GM10248 (cell line): ENCODE measurements around the gene VWF.

Experiments used
- CTCF ChIA-PET: fragments of 300-600 bp; sonication (Branson Sonifier 250); formaldehyde crosslinking; extraction: SDS; loops from one replicate; lab custom pipeline; 2021; ENCODE audit warnings: antibody characterized with exemption; lab: Yijun Ruan, JAX
- POLR2A ChIA-PET: fragments of 350-650 bp; sonication (Branson Sonifier 250); formaldehyde crosslinking; extraction: SDS; loops from one replicate; lab custom pipeline; 2020; ENCODE audit warnings: antibody characterized with exemption; lab: Yijun Ruan, JAX
- DNase-seq: peaks from one replicate; pipeline ENCODE4 v3.0.0; 2012; ENCODE audit errors: extremely low spot score
- CTCF ChIP-seq: IDR thresholded peaks from 2 replicates; pipeline ENCODE4 v1.5.1; 2012; ENCODE audit warnings: mild to moderate bottlenecking, low read depth; ENCODE audit errors: extremely low read depth, missing control alignments, control extremely low read depth

Gene VWF

DNA sequence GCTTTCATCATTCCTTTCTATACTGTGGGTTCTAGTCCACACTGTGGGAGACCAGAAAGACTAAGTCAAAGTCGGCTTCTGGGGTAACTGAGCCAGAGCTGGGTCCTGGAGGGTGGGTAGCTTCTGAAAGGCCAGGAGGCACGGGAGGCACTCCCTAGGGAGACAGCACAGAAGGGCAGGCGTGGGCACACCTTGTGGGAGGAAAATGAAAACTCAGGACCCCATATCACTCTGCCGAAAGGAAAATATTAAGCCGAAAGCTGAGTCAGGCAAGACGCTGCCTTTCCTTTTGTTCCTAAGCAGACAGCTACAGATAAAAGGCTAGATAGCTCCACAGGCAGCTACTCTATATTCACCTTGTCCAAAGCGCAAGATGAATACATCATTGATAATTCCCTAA, 200.1 kb downstream of the VWF start:
- ChIA-PET POLR2A (no interaction called here), CTCF (no interaction called here)
- no peak for TF ChIP-seq CTCF
- no peak for DNase-seq

- DNase-seq, result no peak
- CTCF ChIA-PET, result no interaction called here
- TF ChIP-seq CTCF, result no peak
- POLR2A ChIA-PET, result no interaction called here
Observed at GRCh38 chr12:5923751-5924150, 200.7 kb downstream of the VWF start.

- TF ChIP-seq CTCF, result no peak
- ChIA-PET CTCF (no interaction called here), POLR2A (no interaction called here)
- DNase-seq, result no peak
Observed at GRCh38 chr12:5923043-5923605, 201.3 kb downstream of the VWF start.

DNA sequence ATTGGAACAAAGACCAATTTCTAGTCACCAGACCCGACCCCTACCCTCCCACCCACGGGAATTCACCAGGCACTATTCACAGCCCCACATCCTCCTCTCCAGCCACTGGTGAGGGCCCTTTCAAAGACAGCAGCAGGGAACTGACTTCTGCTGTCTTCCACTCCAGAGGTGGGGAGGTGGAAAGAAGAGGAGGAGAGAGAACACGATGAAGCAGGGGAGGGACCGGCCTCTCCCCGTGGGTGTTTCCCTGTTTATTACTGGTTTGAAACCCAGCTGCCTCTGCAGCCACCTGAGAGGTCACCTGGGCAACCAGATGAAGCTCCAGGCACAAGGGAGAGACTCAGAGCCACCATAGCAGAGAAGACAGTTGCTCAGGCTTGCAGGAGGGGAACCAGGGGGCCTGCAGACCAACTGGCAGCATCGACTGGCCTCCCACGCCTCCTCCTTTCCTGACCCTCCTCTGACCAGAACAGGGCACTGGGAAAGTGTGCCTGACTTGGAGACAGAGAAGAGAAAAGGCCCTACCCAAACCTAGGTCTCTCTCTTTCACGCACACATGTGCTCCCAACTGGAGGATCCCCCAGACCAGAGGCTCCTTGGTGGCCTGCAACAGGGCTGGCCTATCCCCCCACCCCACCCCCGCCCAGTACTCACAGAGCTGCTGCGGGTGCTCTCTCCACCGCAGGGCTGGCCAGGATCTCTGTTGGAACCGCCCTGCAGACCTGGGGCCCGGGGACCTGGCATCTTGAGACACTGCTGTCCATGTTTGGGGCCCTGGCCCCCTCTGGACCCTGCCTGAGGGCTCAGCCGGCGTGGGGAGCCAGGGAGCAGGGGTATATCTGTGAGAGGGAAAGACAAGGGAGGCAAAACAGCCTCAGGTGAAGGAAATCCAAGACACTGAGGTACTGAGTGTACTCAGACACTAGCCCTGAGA, 202.2 kb downstream of the VWF start:
- DNase-seq, result no peak
- POLR2A ChIA-PET, result no interaction called here
- CTCF ChIA-PET, result no interaction called here
- no peak for TF ChIP-seq CTCF

- ChIA-PET CTCF (no interaction called here), POLR2A (no interaction called here)
- no peak for TF ChIP-seq CTCF
- DNase-seq, result no peak
Observed at GRCh38 chr12:5921027-5921909, 203.2 kb downstream of the VWF start.

DNA sequence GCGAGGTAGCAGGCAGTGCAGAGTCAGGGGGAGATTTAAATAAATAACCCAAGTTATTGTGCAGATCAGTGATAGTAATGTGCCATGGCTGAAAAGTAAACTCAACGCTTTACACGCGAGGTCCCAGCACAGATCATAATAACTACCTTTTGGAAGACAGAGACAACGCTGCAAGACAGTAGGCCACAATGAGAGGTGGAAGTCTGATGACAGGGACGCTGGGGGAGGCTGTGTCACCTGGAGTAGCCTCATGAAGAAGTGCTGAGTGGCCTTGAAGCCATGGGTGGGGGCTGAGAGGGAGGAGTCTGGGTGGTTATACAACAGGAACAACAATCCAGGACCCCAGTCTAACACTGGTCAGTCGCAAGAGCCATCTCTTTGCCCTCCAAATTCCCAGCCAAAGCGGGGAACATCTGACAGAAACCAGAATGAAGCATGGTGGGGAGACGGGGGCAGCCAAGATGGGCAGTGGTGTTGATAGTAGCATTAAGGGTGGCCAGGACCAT, 207.6 kb downstream of the VWF start:
- CTCF ChIA-PET, result no interaction called here
- POLR2A ChIA-PET, result no interaction called here
- no peak for TF ChIP-seq CTCF
- DNase-seq, result no peak
